GM10248 (cell line): ENCODE measurements around the gene TMEM38B.
"Not testable (repeated sequence)": the region's sequence is repeated elsewhere in the genome, so short reads cannot be mapped to it uniquely, and the experiment has no call there.

ENCODE experiments used
- CTCF ChIA-PET: fragments of 300-600 bp; sonication (Branson Sonifier 250); formaldehyde crosslinking; extraction: SDS; loops from one replicate; lab custom pipeline; 2021; ENCODE audit warnings: antibody characterized with exemption; lab: Yijun Ruan, JAX
- POLR2A ChIA-PET: fragments of 350-650 bp; sonication (Branson Sonifier 250); formaldehyde crosslinking; extraction: SDS; loops from one replicate; lab custom pipeline; 2020; ENCODE audit warnings: antibody characterized with exemption; lab: Yijun Ruan, JAX
- DNase-seq: peaks from one replicate; pipeline ENCODE4 v3.0.0; 2012; ENCODE audit errors: extremely low spot score
- TF ChIP-seq, protein P1 (sequence below): IDR thresholded peaks from 2 replicates; pipeline ENCODE4 v1.5.1; 2012; ENCODE audit warnings: mild to moderate bottlenecking, low read depth; ENCODE audit errors: extremely low read depth, missing control alignments, control extremely low read depth

TMEM38B gene

GRCh38 chr9:105725370-105725769 lies 31.0 kb downstream of the TMEM38B start:
- no peak for DNase-seq
- CTCF ChIA-PET: no interaction called here
- TF ChIP-seq, protein P1, sequence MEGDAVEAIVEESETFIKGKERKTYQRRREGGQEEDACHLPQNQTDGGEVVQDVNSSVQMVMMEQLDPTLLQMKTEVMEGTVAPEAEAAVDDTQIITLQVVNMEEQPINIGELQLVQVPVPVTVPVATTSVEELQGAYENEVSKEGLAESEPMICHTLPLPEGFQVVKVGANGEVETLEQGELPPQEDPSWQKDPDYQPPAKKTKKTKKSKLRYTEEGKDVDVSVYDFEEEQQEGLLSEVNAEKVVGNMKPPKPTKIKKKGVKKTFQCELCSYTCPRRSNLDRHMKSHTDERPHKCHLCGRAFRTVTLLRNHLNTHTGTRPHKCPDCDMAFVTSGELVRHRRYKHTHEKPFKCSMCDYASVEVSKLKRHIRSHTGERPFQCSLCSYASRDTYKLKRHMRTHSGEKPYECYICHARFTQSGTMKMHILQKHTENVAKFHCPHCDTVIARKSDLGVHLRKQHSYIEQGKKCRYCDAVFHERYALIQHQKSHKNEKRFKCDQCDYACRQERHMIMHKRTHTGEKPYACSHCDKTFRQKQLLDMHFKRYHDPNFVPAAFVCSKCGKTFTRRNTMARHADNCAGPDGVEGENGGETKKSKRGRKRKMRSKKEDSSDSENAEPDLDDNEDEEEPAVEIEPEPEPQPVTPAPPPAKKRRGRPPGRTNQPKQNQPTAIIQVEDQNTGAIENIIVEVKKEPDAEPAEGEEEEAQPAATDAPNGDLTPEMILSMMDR: no peak
- POLR2A ChIA-PET: no interaction called here

GRCh38 chr9:105728230-105728629 lies 33.9 kb downstream of the TMEM38B start:
- CTCF ChIA-PET, DNase-seq, POLR2A ChIA-PET: not testable (repeated sequence)

- DNase-seq, CTCF ChIA-PET, POLR2A ChIA-PET: not testable (repeated sequence)
Observed at GRCh38 chr9:105731420-105731819, 37.1 kb downstream of the TMEM38B start.

DNA sequence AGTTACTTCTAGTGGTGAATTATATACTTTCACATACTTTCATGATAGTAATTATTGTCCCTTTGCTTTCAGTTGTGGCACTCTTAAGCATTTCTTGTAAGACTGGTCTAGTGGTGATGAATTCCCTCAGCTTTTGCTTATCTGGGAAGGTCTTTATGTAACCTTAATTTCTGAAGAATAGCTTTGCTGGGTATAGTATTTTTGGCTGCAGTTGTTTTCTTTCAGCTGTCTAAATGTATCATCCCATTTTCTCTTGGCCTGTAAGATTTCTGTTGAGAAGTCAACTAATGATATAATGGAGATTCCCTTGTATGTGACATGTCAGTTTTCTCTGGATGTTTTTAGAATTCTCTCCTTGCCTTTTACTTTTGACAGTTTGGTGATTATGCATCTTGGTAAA lies 41.0 kb downstream of the TMEM38B start:
- no peak for DNase-seq
- TF ChIP-seq, protein P1: no peak
- ChIA-PET CTCF (interaction anchor here (1.6 to 2.4 kb wide), 2 partner anchors 9 to 20 kb away, joined by 5 to 7 read pairs; no protein-coding TSS in a partner anchor), POLR2A (no interaction called here)

DNA sequence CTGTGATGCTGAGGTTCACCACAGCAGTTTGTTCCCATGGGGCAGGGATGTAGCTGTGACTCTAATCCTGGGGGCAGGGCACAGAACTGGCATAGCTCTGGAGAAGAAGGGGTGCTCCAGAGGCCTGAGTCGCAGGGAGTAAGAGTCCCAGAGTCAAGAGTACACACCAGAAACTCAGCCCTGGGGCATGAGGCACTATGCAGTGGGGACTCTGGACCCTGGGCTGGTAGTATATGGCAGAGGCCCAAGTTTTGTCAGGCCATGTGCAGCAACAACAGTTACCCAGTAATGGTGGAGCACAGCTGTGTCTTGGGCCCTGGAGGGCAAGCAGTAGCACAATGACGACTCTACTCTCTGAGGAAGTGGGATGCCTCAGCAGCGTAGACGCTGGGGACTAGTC lies 42.9 kb downstream of the TMEM38B start:
- DNase-seq: no peak
- CTCF ChIA-PET: interaction anchor here (1.4 to 2.4 kb wide), 4 partner anchors 10 to 141 kb away, joined by 3 to 7 read pairs (median 3); no protein-coding TSS in a partner anchor
- TF ChIP-seq, protein P1: no peak
- POLR2A ChIA-PET: no interaction called here

DNA sequence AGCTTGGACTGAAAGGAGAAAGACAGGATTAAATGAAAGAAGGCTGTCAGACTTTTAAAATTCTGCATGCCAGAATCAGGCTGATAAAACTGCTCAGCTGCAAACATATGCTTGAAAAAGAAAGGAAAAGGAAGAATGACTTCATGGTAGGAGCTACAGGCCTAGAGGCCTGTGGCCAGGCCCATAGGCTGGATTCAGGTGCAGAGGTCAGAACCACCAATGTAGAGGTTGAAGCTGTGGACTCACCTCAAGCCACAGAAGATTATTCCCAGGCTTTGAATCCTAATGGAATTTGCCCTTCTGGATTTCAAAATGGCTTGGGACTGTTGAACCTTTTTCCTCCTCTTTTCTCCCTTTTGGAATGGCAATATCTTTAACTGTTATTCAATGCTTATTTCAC lies 47.7 kb downstream of the TMEM38B start:
- ChIA-PET CTCF (no interaction called here), POLR2A (no interaction called here)
- TF ChIP-seq, protein P1: no peak
- DNase-seq: no peak

GRCh38 chr9:105747325-105747724 lies 53.0 kb downstream of the TMEM38B start:
- DNase-seq, POLR2A ChIA-PET, CTCF ChIA-PET: not testable (repeated sequence)

GRCh38 chr9:105751761-105752160 lies 57.4 kb downstream of the TMEM38B start:
- no peak for DNase-seq
- POLR2A ChIA-PET: no interaction called here
- CTCF ChIA-PET: interaction anchor here (0.8 kb wide), 1 partner anchor 33 kb away, joined by 3 read pairs; no protein-coding TSS in a partner anchor
- TF ChIP-seq, protein P1: no peak
